PC-3 (cell line): Measurements from ENCODE around the gene SNRNP200. TPM values are rescaled to one million over a fixed set of nuclear protein-coding genes. Genes with fewer than 3 reads are reported as not detected.

ENCODE experiments used
- ATAC-seq: fragments of 200-7000 bp; cut with Tn5 transposase; 2 replicates; pipeline ENCODE4 v1.9.1; 2020; ENCODE audit warnings: mild to moderate bottlenecking, moderate library complexity
- BruUV-seq: library from RNA; stranded (reverse); fragments of 400-500 nt; replicated peaks from 2 replicates; lab custom pipeline; 2021; lab: Mats Ljungman, UMichigan
- CTCF ChIA-PET: fragments of 300-600 bp; sonication (Branson Sonifier 250); formaldehyde crosslinking; loops from one replicate; lab custom pipeline; 2022; ENCODE audit warnings: antibody characterized with exemption; lab: Charles Lee
- POLR2A ChIA-PET: fragments of 300-600 bp; sonication (Branson Sonifier 250); formaldehyde crosslinking; loops from one replicate; lab custom pipeline; 2022; ENCODE audit warnings: antibody characterized with exemption; ENCODE audit not compliant: unreplicated experiment; lab: Charles Lee
- DNase-seq: peaks from one replicate; pipeline ENCODE4 v3.0.0-alpha.2; 2015
- H2AFZ ChIP-seq: fragments of 300-600 bp; sonication (generic); 2 replicates; pipeline ENCODE4 v1.6.0; 2016; ENCODE audit warnings: antibody characterized with exemption, low read length
- H3F3A ChIP-seq: fragments of 300-600 bp; sonication (generic); one replicate; pipeline ENCODE4 v1.6.0; 2017; ENCODE audit warnings: antibody characterized with exemption, low read length, control low read depth, mild to moderate bottlenecking; ENCODE audit not compliant: unreplicated experiment
- H3K27ac ChIP-seq: fragments of 300-600 bp; sonication (generic); 2 replicates; pipeline ENCODE4 v1.5.1; 2016; ENCODE audit warnings: mild to moderate bottlenecking, low read length
- H3K27me3 ChIP-seq: fragments of 300-600 bp; sonication (generic); 2 replicates; pipeline ENCODE4 v1.6.1; 2016; ENCODE audit warnings: low read length, mixed read lengths
- H3K36me3 ChIP-seq: fragments of 300-600 bp; sonication (generic); 2 replicates; pipeline ENCODE4 v1.6.1; 2016; ENCODE audit warnings: low read depth, mixed run types, low read length, mixed read lengths
- H3K4me1 ChIP-seq: fragments of 300-600 bp; sonication (generic); 2 replicates; pipeline ENCODE4 v1.5.1; 2016; ENCODE audit warnings: low read length; ENCODE audit not compliant: insufficient read depth
- H3K4me2 ChIP-seq: fragments of 300-600 bp; sonication (generic); 2 replicates; pipeline ENCODE4 v1.6.0; 2016; ENCODE audit warnings: low read length
- H3K4me3 ChIP-seq: fragments of 300-600 bp; sonication (generic); 2 replicates; pipeline ENCODE4 v1.5.1; 2016; ENCODE audit warnings: mild to moderate bottlenecking, low read length, mixed read lengths
- H3K79me2 ChIP-seq: fragments of 300-600 bp; sonication (generic); 2 replicates; pipeline ENCODE4 v1.6.1; 2017; ENCODE audit warnings: low read length, mixed read lengths
- H3K9ac ChIP-seq: fragments of 300-600 bp; sonication (generic); 2 replicates; pipeline ENCODE4 v1.6.0; 2016; ENCODE audit warnings: mild to moderate bottlenecking, low read length
- H3K9me2 ChIP-seq: fragments of 300-600 bp; sonication (generic); replicated peaks from 2 replicates; pipeline ENCODE4 v1.6.1; 2016; ENCODE audit warnings: mixed run types, low read length, mixed read lengths
- H3K9me3 ChIP-seq: fragments of 300-600 bp; sonication (generic); 2 replicates; pipeline ENCODE4 v1.6.1; 2016; ENCODE audit warnings: low read length, mixed read lengths
- H4K20me1 ChIP-seq: fragments of 300-600 bp; sonication (generic); 2 replicates; pipeline ENCODE4 v1.6.1; 2016; ENCODE audit warnings: low read length, mixed read lengths
- EZH2 ChIP-seq: fragments of 300-600 bp; sonication (generic); IDR thresholded peaks from one replicate; pipeline ENCODE4 v1.6.1; 2017; ENCODE audit warnings: antibody characterized with exemption, mild to moderate bottlenecking, low read length; ENCODE audit not compliant: unreplicated experiment
- EZH2phosphoT487 ChIP-seq: fragments of 300-600 bp; sonication (generic); IDR thresholded peaks from 2 replicates; pipeline ENCODE4 v1.6.1; 2018; ENCODE audit warnings: mild to moderate bottlenecking, antibody characterized with exemption, low read length, borderline replicate concordance
- intact Hi-C: fragments of 100-400 bp; cut with micrococcal nuclease; formaldehyde crosslinking; loops from 2 replicates; pipeline ENCODE4 v1.9.0; 2023
- total RNA-seq: library from RNA; depleted of rRNA; stranded (reverse); fragments of >200 nt; gene quantifications from 2 replicates; pipeline ENCODE4 v1.2.3, GENCODE V29; 2014
- TF ChIP-seq, protein P1 (sequence below): fragments of 300-600 bp; sonication (generic); conservative IDR thresholded peaks from 2 replicates; pipeline ENCODE4 v1.5.1; 2017; ENCODE audit warnings: antibody characterized with exemption, low read depth, mild to moderate bottlenecking, low read length

Gene SNRNP200
- total RNA-seq, 1 experiment from 2014 or later, result 77.8 TPM

- no peaks in the 10 kb centered on the region for H3F3A ChIP-seq
- CTCF ChIA-PET, result no interaction called here
- no peak overlapping the region for H3K4me3 ChIP-seq
- BruUV-seq, result no TSS peak
- no peaks in the 10 kb centered on the region; the same call in 1 of the 2 replicates for H3K4me1 ChIP-seq
- no peak overlapping the region for H3K9ac ChIP-seq
- H3K4me2 ChIP-seq, result no peak overlapping the region
- no peaks in the 10 kb centered on the region for H3K9me2 ChIP-seq
- intact Hi-C loops, result no loop called here
- H2AFZ ChIP-seq, result no peak overlapping the region
- no peaks in the 10 kb centered on the region for H3K36me3 ChIP-seq
- no peaks in the 10 kb centered on the region for H3K27me3 ChIP-seq
- no peak for TF ChIP-seq EZH2
- TF ChIP-seq, protein P1, sequence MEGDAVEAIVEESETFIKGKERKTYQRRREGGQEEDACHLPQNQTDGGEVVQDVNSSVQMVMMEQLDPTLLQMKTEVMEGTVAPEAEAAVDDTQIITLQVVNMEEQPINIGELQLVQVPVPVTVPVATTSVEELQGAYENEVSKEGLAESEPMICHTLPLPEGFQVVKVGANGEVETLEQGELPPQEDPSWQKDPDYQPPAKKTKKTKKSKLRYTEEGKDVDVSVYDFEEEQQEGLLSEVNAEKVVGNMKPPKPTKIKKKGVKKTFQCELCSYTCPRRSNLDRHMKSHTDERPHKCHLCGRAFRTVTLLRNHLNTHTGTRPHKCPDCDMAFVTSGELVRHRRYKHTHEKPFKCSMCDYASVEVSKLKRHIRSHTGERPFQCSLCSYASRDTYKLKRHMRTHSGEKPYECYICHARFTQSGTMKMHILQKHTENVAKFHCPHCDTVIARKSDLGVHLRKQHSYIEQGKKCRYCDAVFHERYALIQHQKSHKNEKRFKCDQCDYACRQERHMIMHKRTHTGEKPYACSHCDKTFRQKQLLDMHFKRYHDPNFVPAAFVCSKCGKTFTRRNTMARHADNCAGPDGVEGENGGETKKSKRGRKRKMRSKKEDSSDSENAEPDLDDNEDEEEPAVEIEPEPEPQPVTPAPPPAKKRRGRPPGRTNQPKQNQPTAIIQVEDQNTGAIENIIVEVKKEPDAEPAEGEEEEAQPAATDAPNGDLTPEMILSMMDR, result no peak
- DNase-seq, result no peak
- ATAC-seq, result no peak
- no peaks in the 10 kb centered on the region for H3K79me2 ChIP-seq
- POLR2A ChIA-PET, result no interaction called here
- H4K20me1 ChIP-seq, result no peaks in the 10 kb centered on the region
- no peak overlapping the region for H3K27ac ChIP-seq
- no peaks in the 10 kb centered on the region for H3K9me3 ChIP-seq
Observed at GRCh38 chr2:96315005-96315399, 9.7 kb upstream of the SNRNP200 start.

- no peaks in the 10 kb centered on the region for H3K27me3 ChIP-seq
- H3K79me2 ChIP-seq, result peaks cover 32% of the 10 kb centered on the region
- no peak overlapping the region for H2AFZ ChIP-seq
- ATAC-seq, result no peak
- TF ChIP-seq EZH2phosphoT487 (no peak), EZH2 (no peak)
- TF ChIP-seq, protein P1, result no peak
- no peak overlapping the region for H3K4me3 ChIP-seq
- H3K4me1 ChIP-seq, result peaks cover 19% of the 10 kb centered on the region
- ChIA-PET CTCF (interaction anchor here (0.6 kb wide), 1 partner anchor 87 kb away, joined by 14 read pairs; no protein-coding TSS in a partner anchor), POLR2A (no interaction called here)
- H3K4me2 ChIP-seq, result no peak overlapping the region
- no peak overlapping the region for H3K27ac ChIP-seq
- no peaks in the 10 kb centered on the region for H3F3A ChIP-seq
- H3K9ac ChIP-seq, result no peak overlapping the region
- H3K9me3 ChIP-seq, result no peaks in the 10 kb centered on the region
- peaks cover 10% of the 10 kb centered on the region; the same call in 1 of the 2 replicates for H3K36me3 ChIP-seq
- intact Hi-C loops, result no loop called here
- no TSS peak for BruUV-seq
- no peaks in the 10 kb centered on the region for H3K9me2 ChIP-seq
- peaks cover 8% of the 10 kb centered on the region; the same call in 1 of the 2 replicates for H4K20me1 ChIP-seq
- no peak for DNase-seq
Observed at GRCh38 chr2:96308248-96308647, 2.9 kb upstream of the SNRNP200 start.

- peaks cover 18% of the 10 kb centered on the region; the same call in 1 of the 2 replicates for H4K20me1 ChIP-seq
- H3K27me3 ChIP-seq, result no peaks in the 10 kb centered on the region
- ChIA-PET CTCF (no interaction called here), POLR2A (no interaction called here)
- peak overlapping the region; percentile 81; the same call in 1 of the 2 replicates for H2AFZ ChIP-seq
- H3F3A ChIP-seq, result no peaks in the 10 kb centered on the region
- ATAC-seq (no peak), DNase-seq (no peak)
- H3K4me3 ChIP-seq, result peak overlapping the region; percentile 91
- H3K4me1 ChIP-seq, result peaks cover 19% of the 10 kb centered on the region
- H3K36me3 ChIP-seq, result peaks cover 29% of the 10 kb centered on the region
- peak overlapping the region; percentile 99 for H3K4me2 ChIP-seq
- H3K9me2 ChIP-seq, result no peaks in the 10 kb centered on the region
- intact Hi-C loops, result no loop called here
- BruUV-seq, result no TSS peak
- H3K9me3 ChIP-seq, result no peaks in the 10 kb centered on the region
- H3K79me2 ChIP-seq, result peaks cover 51% of the 10 kb centered on the region
- H3K9ac ChIP-seq, result peak overlapping the region; percentile 94
- peak overlapping the region; percentile 63 for H3K27ac ChIP-seq
- no peak for TF ChIP-seq EZH2
- TF ChIP-seq EZH2phosphoT487, result no peak
- TF ChIP-seq, protein P1, result no peak
Observed at GRCh38 chr2:96306370-96306769, 1.0 kb upstream of the SNRNP200 start.
